ENCODE data around the gene ANXA9. TPM values are rescaled to one million over a fixed set of nuclear protein-coding genes. Genes with fewer than 3 reads are reported as not detected.

The ANXA9 gene
- total RNA-seq, 1 donor from 2014 or later, result not detected

DNA sequence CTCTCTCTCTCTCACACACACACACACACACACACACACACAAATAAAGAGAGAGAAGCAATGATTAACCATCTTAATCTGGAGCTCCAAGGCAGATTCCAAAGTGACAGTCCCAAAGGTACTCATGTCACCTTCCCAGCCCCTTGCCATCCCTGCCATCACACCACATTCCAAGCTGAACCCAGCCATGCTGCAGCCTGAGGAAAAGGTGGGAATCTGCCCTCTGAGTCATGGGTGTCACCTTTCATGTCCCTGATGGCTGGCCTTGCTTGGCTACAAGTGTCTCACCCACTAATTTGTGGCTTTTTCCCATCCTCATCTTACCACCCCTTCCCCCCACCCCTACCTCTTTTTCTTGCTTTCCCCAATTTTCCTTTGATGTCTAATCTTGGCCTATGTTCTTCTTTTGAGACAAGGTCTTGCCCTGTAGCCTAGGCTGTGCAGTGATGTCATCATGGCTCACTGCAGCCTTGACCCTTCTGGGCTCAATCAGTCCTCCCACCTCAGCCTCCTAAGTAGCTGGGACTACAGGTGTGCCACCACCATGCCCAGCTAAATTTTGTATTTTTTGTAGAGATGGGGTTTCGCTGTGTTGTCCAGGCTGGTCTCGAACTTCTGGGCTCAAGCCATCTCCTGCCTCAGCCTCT, 3.2 kb downstream of the ANXA9 start:
- DNase-seq (ENCODE audit: low spot score), result no peak
- TF ChIP-seq CTCF (IDR thresholded peaks at IDR 0.05) (no peak), EZH2 (IDR thresholded peaks at IDR 0.05) (no peak)
- no peak overlapping the region for H3K4me3 Mint-ChIP-seq
- H3K4me1 Mint-ChIP-seq, result peaks cover 17% of the 10 kb centered on the region
- Histone ChIP-seq H3K27ac (no peak overlapping the region), H2AFZ (replicated peaks) (no peak overlapping the region), H3K4me2 (no peak overlapping the region), H3K9me3 (ENCODE audit: low read depth) (no peaks in the 10 kb centered on the region), H3K79me2 (ENCODE audit: low read depth) (no peaks in the 10 kb centered on the region), H3K4me1 (peaks cover 16% of the 10 kb centered on the region), H4K20me1 (ENCODE audit: low read depth) (no peaks in the 10 kb centered on the region), H3F3A (ENCODE audit: low read depth) (peaks cover 13% of the 10 kb centered on the region), H3K36me3 (no peaks in the 10 kb centered on the region), H3K27me3 (no peaks in the 10 kb centered on the region), H3K4me3 (no peak overlapping the region), H3K9ac (no peak overlapping the region)
- H3K36me3 Mint-ChIP-seq, result no peaks in the 10 kb centered on the region
- H3K9me3 Mint-ChIP-seq, result peaks cover 2% of the 10 kb centered on the region
- no peak overlapping the region for H3K27ac Mint-ChIP-seq
- peaks cover 4% of the 10 kb centered on the region for H3K27me3 Mint-ChIP-seq (ENCODE audit: insufficient read depth, low read depth)

DNA sequence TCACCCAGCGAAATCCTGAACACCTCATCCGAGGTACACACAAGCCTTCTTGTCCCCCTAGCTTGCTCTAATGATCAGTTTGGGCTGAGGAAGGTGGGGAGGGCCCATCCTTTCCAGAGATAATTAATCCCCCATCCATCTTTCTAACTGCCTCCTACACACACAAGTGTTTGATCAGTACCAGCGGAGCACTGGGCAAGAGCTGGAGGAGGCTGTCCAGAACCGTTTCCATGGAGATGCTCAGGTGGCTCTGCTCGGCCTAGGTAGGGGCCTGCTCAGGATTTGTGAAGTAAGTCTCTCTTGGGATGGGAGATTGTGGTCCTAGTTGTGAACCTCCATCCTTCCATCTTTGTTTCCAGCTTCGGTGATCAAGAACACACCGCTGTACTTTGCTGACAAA, 5.8 kb downstream of the ANXA9 start:
- Histone ChIP-seq H3K27ac (no peak overlapping the region), H3K4me3 (no peak overlapping the region), H3K4me2 (no peak overlapping the region), H3K4me1 (no peaks in the 10 kb centered on the region), H3F3A (ENCODE audit: low read depth) (no peaks in the 10 kb centered on the region), H3K79me2 (ENCODE audit: low read depth) (no peaks in the 10 kb centered on the region), H3K27me3 (no peaks in the 10 kb centered on the region), H3K9me3 (ENCODE audit: low read depth) (no peaks in the 10 kb centered on the region), H2AFZ (replicated peaks) (no peak overlapping the region), H4K20me1 (ENCODE audit: low read depth) (no peaks in the 10 kb centered on the region), H3K9ac (no peak overlapping the region), H3K36me3 (no peaks in the 10 kb centered on the region)
- Mint-ChIP-seq H3K4me3 (no peak overlapping the region), H3K27ac (no peak overlapping the region), H3K27me3 (ENCODE audit: insufficient read depth, low read depth) (peaks cover 2% of the 10 kb centered on the region), H3K9me3 (peaks cover 2% of the 10 kb centered on the region), H3K36me3 (no peaks in the 10 kb centered on the region), H3K4me1 (no peaks in the 10 kb centered on the region)
- TF ChIP-seq EZH2 (IDR thresholded peaks at IDR 0.05), result no peak
- TF ChIP-seq EZH2phosphoT487 (IDR thresholded peaks at IDR 0.05), result no peak
- TF ChIP-seq CTCF (IDR thresholded peaks at IDR 0.05), result no peak
- no peak for DNase-seq (ENCODE audit: low spot score)

GRCh38 chr1:150992626-150993025, 10.5 kb downstream of the ANXA9 start:
- Mint-ChIP-seq H3K4me1 (peaks cover 6% of the 10 kb centered on the region), H3K27me3 (ENCODE audit: insufficient read depth, low read depth) (peaks cover 2% of the 10 kb centered on the region), H3K9me3 (no peaks in the 10 kb centered on the region), H3K27ac (no peak overlapping the region), H3K4me3 (no peak overlapping the region), H3K36me3 (no peaks in the 10 kb centered on the region)
- no peak overlapping the region for H3K9ac ChIP-seq
- H3K27me3 ChIP-seq, result no peaks in the 10 kb centered on the region
- no peaks in the 10 kb centered on the region for H3K9me3 ChIP-seq (ENCODE audit: low read depth)
- no peaks in the 10 kb centered on the region for H3F3A ChIP-seq (ENCODE audit: low read depth)
- no peak overlapping the region for H3K4me3 ChIP-seq
- peaks cover 3% of the 10 kb centered on the region for H3K4me1 ChIP-seq
- H3K36me3 ChIP-seq, result no peaks in the 10 kb centered on the region
- H2AFZ ChIP-seq (replicated peaks), result no peak overlapping the region
- TF ChIP-seq CTCF (IDR thresholded peaks at IDR 0.05), result no peak
- TF ChIP-seq EZH2phosphoT487 (IDR thresholded peaks at IDR 0.05), result no peak
- no peak for TF ChIP-seq EZH2 (IDR thresholded peaks at IDR 0.05)
- no peak overlapping the region for H3K27ac ChIP-seq
- no peak overlapping the region for H3K4me2 ChIP-seq
- DNase-seq (ENCODE audit: low spot score), result no peak
- H4K20me1 ChIP-seq (ENCODE audit: low read depth), result no peaks in the 10 kb centered on the region
- no peaks in the 10 kb centered on the region for H3K79me2 ChIP-seq (ENCODE audit: low read depth)
